B cell (primary cell): ENCODE results near the gene LRRN2. TPM values are rescaled to one million over a fixed set of nuclear protein-coding genes. Genes with fewer than 3 reads are reported as not detected.

Experiments used
- ATAC-seq: fragments of 200-7000 bp; cut with Tn5 transposase; one replicate; pipeline ENCODE4 v1.10.0; 2021; ENCODE audit warnings: low read depth, mild to moderate bottlenecking, moderate number of reproducible peaks, moderate library complexity
- CTCF ChIA-PET: fragments of 350-600 bp; sonication (Branson Sonifier 250); formaldehyde crosslinking; loops from one replicate; lab custom pipeline; 2021; ENCODE audit warnings: antibody characterized with exemption, inconsistent platforms; lab: Charles Lee
- POLR2A ChIA-PET: fragments of 350-600 bp; sonication (Branson Sonifier 250); formaldehyde crosslinking; loops from one replicate; lab custom pipeline; 2021; ENCODE audit warnings: antibody characterized with exemption; lab: Charles Lee
- DNase-seq: peaks from one replicate; pipeline ENCODE4 v3.0.0; 2013
- H2AFZ ChIP-seq: 2 replicates; pipeline ENCODE4 v1.6.1; 2012; ENCODE audit warnings: mild to moderate bottlenecking, low read depth, low read length; ENCODE audit not compliant: insufficient read depth, poor library complexity, severe bottlenecking
- H3K27ac ChIP-seq, 2 donors: 1 replicate in 1 of 2; 2 replicates in 1 of 2; pipeline ENCODE4 v1.5.1; 2012 to 2013; ENCODE audit warnings: low read length in 2 of 2, mild to moderate bottlenecking in 2 of 2, moderate library complexity in 1 of 2
- H3K27me3 ChIP-seq, 4 experiments: fragments of 200-600 bp in 1 of 4; sonication (generic) in 1 of 4; replicated peaks in 1 of 4; 1 replicate in 2 of 4; 2 replicates in 2 of 4; pipeline versions ENCODE4 v1.6.1 to v1.7.0; 2013 to 2016; ENCODE audit warnings: low read length in 3 of 4, mild to moderate bottlenecking in 2 of 4, mixed read lengths in 1 of 4, moderate library complexity in 1 of 4; ENCODE audit not compliant: insufficient read depth in 4 of 4, control insufficient read depth in 3 of 4; ENCODE audit errors: control extremely low read depth in 1 of 4
- H3K36me3 ChIP-seq, 2 experiments: replicated peaks in 1 of 2; 1 replicate in 1 of 2; 2 replicates in 1 of 2; pipeline versions ENCODE4 v1.6.1 to v1.7.1; 2013; ENCODE audit warnings: low read length in 1 of 2; ENCODE audit not compliant: insufficient read depth in 2 of 2, control insufficient read depth in 1 of 2; ENCODE audit errors: control extremely low read depth in 1 of 2, extremely low read depth in 1 of 2
- H3K4me1 ChIP-seq, 2 donors: fragments of 200-600 bp in 1 of 2; sonication (generic) in 1 of 2; 1 replicate in 1 of 2; 2 replicates in 1 of 2; pipeline versions ENCODE4 v1.5.1 to v1.6.1; 2013 to 2017; ENCODE audit warnings: low read length in 2 of 2; ENCODE audit not compliant: control insufficient read depth in 2 of 2, insufficient read depth in 2 of 2
- H3K4me2 ChIP-seq: replicated peaks from 2 replicates; pipeline ENCODE3; 2012; ENCODE audit warnings: mild to moderate bottlenecking, low read depth, low read length; ENCODE audit not compliant: poor library complexity, severe bottlenecking
- H3K4me3 ChIP-seq, 5 experiments: fragments of 200-600 bp in 1 of 5; sonication (generic) in 1 of 5; 1 replicate in 3 of 5; 2 replicates in 2 of 5; pipeline versions ENCODE4 v1.5.1 to v1.7.0; 2011 to 2016; ENCODE audit warnings: low read length in 4 of 5, mild to moderate bottlenecking in 4 of 5, low read depth in 2 of 5, control low read depth in 1 of 5, moderate library complexity in 1 of 5; ENCODE audit not compliant: insufficient read depth in 1 of 5; ENCODE audit errors: control extremely low read depth in 1 of 5, extremely low read depth in 1 of 5
- H3K79me2 ChIP-seq: fragments of 200-600 bp; sonication (generic); one replicate; pipeline ENCODE4 v1.6.0; 2016; ENCODE audit warnings: low read length; ENCODE audit not compliant: control insufficient read depth, insufficient read depth
- H3K9ac ChIP-seq: fragments of 200-600 bp; sonication (generic); 2 replicates; pipeline ENCODE4 v1.6.1; 2017; ENCODE audit warnings: mild to moderate bottlenecking, low read length, moderate library complexity
- H3K9me3 ChIP-seq, 3 donors: one replicate each; pipeline versions ENCODE4 v1.6.1 to v1.7.1; 2013; ENCODE audit warnings: low read length in 2 of 3; ENCODE audit not compliant: control insufficient read depth in 2 of 3, insufficient read depth in 1 of 3; ENCODE audit errors: control extremely low read depth in 1 of 3
- H4K20me1 ChIP-seq: 2 replicates; pipeline ENCODE4 v1.6.0; 2012; ENCODE audit warnings: mild to moderate bottlenecking, low read length; ENCODE audit not compliant: insufficient read depth, control insufficient read depth, poor library complexity, severe bottlenecking
- H3K27ac Mint-ChIP-seq: one replicate; pipeline ENCODE4 v1.8.0; 2021; ENCODE audit warnings: mixed read lengths
- H3K27me3 Mint-ChIP-seq: one replicate; pipeline ENCODE4 v1.8.0; 2021; ENCODE audit warnings: mixed read lengths
- H3K4me1 Mint-ChIP-seq: one replicate; pipeline ENCODE4 v1.8.0; 2021; ENCODE audit warnings: mixed read lengths
- H3K4me3 Mint-ChIP-seq: one replicate; pipeline ENCODE4 v1.8.0; 2021; ENCODE audit warnings: mixed read lengths
- H3K9me3 Mint-ChIP-seq: one replicate; pipeline ENCODE4 v1.8.0; 2022; ENCODE audit warnings: mixed read lengths; ENCODE audit not compliant: insufficient read depth
- CTCF ChIP-seq: fragments of 200-600 bp; IDR thresholded peaks from one replicate; pipeline ENCODE4 v1.8.0; 2022; ENCODE audit warnings: antibody characterized with exemption, mild to moderate bottlenecking
- EZH2 ChIP-seq: IDR thresholded peaks from 2 replicates; pipeline ENCODE4 v1.6.1; 2012; ENCODE audit warnings: borderline replicate concordance, low read depth, mild to moderate bottlenecking, moderate library complexity, low read length; ENCODE audit not compliant: insufficient read depth, poor library complexity, severe bottlenecking
- WGBS: methylation state at CpG from one replicate; pipeline ENCODE4 v1.1.5; 2013; ENCODE audit warnings: missing lambda C conversion rate; ENCODE audit not compliant: insufficient coverage; 5-methylcytosine and 5-hydroxymethylcytosine counted together
- intact Hi-C: fragments of 100-400 bp; cut with micrococcal nuclease; formaldehyde crosslinking; loops from one replicate; pipeline ENCODE4 v1.10.0; 2022
- polyA plus RNA-seq: library from polyadenylated mRNA; depleted of rRNA; stranded (reverse); fragments of >200 nt; gene quantifications from 2 replicates; pipeline ENCODE4 v1.2.3, GENCODE V29; 2012
- total RNA-seq, 2 donors: library from RNA; stranded (reverse); fragments of 120-200 nt in 1 of 2; gene quantifications; 1 replicate in 1 of 2; 2 replicates in 1 of 2; pipeline versions ENCODE4 v1.2.3 to v1.2.4, GENCODE V29; 2013 to 2022

Gene LRRN2
- total and polyA plus RNA-seq, 2 donors (not counting 1 experiment from before 2014, with no cell fraction given), result not detected

- ChIA-PET CTCF (no interaction called here), POLR2A (no interaction called here)
- H3K4me1 Mint-ChIP-seq, result no peaks in the 10 kb centered on the region
- no peak for DNase-seq
- ATAC-seq, result no peak
- no peaks in the 10 kb centered on the region for H3K9me3 ChIP-seq
- no peak overlapping the region for H2AFZ ChIP-seq
- peaks cover 0 to 6% (median under 1%) of the 10 kb centered on the region in 4 experiments for H3K27me3 ChIP-seq
- no peak overlapping the region for H3K27ac ChIP-seq
- no peak overlapping the region for H3K4me2 ChIP-seq
- no peaks in the 10 kb centered on the region for H3K79me2 ChIP-seq
- TF ChIP-seq EZH2 (no peak), CTCF (no peak)
- H3K27ac Mint-ChIP-seq, result no peak overlapping the region
- no peaks in the 10 kb centered on the region for H3K4me1 ChIP-seq
- no peak overlapping the region for H3K4me3 Mint-ChIP-seq
- no peaks in the 10 kb centered on the region for H3K36me3 ChIP-seq
- 84% methylated on average over 8 of the region's 8 CpGs for WGBS
- no peaks in the 10 kb centered on the region for H3K9me3 Mint-ChIP-seq
- no peak overlapping the region for H3K4me3 ChIP-seq
- no peak overlapping the region for H3K9ac ChIP-seq
- H3K27me3 Mint-ChIP-seq, result peaks cover 16% of the 10 kb centered on the region
- H4K20me1 ChIP-seq, result no peaks in the 10 kb centered on the region
- intact Hi-C loops, result no loop called here
These were observed 37.7 kb upstream of the LRRN2 start for GRCh38 chr1:204723131-204723787.

GRCh38 chr1:204721373-204722055 is 36.0 kb upstream of the LRRN2 start:
- Histone ChIP-seq H3K36me3 (no peaks in the 10 kb centered on the region), H3K9ac (no peak overlapping the region), H4K20me1 (no peaks in the 10 kb centered on the region), H3K27ac (no peak overlapping the region), H3K27me3 (peaks cover 0 to 6% (median 0%) of the 10 kb centered on the region in 4 experiments), H2AFZ (no peak overlapping the region), H3K4me2 (no peak overlapping the region), H3K79me2 (no peaks in the 10 kb centered on the region), H3K4me3 (no peak overlapping the region), H3K4me1 (no peaks in the 10 kb centered on the region), H3K9me3 (no peaks in the 10 kb centered on the region)
- Mint-ChIP-seq H3K4me1 (no peaks in the 10 kb centered on the region), H3K9me3 (no peaks in the 10 kb centered on the region), H3K27ac (no peak overlapping the region), H3K4me3 (no peak overlapping the region), H3K27me3 (peaks cover 12% of the 10 kb centered on the region)
- ChIA-PET POLR2A (no interaction called here), CTCF (no interaction called here)
- DNase-seq (no peak), ATAC-seq (no peak)
- 87% methylated on average over 7 of the region's 10 CpGs for WGBS
- no peak for TF ChIP-seq CTCF
- TF ChIP-seq EZH2, result no peak
- intact Hi-C loops, result no loop called here
